Stimulated activated CD4-positive, alpha-beta T cell treated with anti-CD3 and anti-CD28 coated beads, Interleukin-15, amount 100 ng/mL, for 24 hours (primary cell): ENCODE results near the gene SIGLEC10.
"Not testable (repeated sequence)": the region's sequence is repeated elsewhere in the genome, so short reads cannot be mapped to it uniquely, and the experiment has no call there.

Experiments used
- DNase-seq: peaks from one replicate; pipeline ENCODE4 v3.0.0-alpha.2; 2020

SIGLEC10 gene

GRCh38 chr19:51440052-51440451 lies 22.6 kb upstream of the SIGLEC10 start:
- DNase-seq, result no peak

- DNase-seq, result peak; percentile 37
Measured at GRCh38 chr19:51439021-51439465, 21.6 kb upstream of the SIGLEC10 start.

DNA sequence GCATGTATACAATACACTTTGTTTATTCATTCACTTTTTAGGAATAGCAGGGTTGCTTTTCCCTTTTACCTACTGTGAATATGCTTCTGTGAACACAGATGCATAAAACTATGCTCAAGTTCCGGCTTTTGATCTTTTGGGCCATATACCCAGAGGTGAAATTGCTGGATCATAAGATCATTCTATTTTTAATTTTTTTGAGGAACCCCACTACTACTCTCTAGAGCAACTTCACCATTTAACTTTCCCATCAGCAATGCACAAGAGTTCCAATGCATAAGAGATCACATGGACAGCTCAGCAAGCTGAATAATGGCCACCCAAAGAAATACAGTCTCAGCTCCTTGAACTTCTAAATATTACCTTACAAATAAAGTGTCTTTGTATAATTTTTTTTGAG lies 17.0 kb upstream of the SIGLEC10 start:
- no peak for DNase-seq

DNA sequence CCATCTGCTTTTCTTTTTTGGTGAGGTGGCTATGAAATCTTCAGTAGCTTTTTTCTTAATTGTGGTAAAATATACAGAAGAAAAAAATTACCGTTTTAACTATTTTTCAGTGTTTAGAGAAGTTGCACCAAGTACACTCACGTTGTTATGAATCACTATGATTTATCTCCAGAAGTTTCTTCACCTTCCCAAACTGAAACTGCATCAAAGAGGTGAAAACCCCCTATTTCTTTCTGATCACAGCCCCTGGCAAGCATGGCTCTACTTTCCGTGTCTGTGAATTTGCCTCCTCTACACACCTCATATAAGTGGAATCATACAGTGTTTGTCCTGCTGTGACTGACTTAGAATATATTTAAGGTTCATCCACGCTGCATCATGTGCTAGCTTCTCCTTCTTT lies 15.6 kb upstream of the SIGLEC10 start:
- DNase-seq, result no peak

- no peak for DNase-seq
Measured at GRCh38 chr19:51431124-51431523, 13.7 kb upstream of the SIGLEC10 start.

- no peak for DNase-seq
Measured at GRCh38 chr19:51430221-51430620, 12.8 kb upstream of the SIGLEC10 start.

GRCh38 chr19:51427201-51427600 lies 9.8 kb upstream of the SIGLEC10 start:
- no peak for DNase-seq

- peak; percentile 93 for DNase-seq
Measured at GRCh38 chr19:51422053-51422448, 4.6 kb upstream of the SIGLEC10 start.

DNA sequence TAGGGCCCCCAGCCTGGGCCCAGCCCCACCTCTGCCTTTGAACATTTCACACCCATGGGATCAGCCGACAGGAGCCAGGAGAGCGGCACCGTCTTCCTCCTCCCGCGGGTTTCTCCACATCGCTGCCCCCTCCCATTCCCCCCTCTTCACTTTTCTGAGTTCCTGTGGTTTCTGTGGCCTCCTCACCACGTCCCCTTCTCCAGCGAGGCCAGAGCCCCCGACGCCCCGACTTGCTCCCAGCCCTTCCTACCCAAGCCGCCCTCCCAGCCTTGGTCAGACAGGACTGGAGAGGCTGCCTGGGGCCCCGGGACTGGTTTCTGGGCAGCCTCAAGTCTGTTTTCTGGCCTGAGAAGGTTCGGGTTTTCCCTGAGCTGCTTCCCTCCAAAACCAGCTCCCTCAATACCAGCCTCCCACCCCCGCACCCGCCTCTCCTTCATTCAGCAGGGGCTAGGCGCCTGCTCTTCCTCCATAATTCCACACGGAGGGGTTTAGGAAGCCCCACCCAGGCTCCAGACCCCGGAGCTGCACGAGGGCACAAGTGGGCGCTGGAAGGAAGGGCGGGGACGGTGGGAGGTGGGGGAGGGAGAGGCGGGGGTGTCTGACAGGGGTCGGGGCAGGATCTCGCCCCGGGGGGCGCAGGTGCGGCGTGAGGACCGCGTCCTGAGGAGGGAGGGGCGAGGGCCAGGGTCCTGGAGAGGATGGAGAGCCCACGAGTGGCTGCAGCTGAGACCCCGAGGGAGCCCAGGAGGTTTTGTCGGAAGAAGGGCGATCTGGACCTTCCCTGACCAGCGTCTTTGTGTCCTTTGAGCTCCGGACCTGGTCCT lies 4.0 kb upstream of the SIGLEC10 start:
- DNase-seq, result peak; percentile 33

- DNase-seq, result not testable (repeated sequence)
Measured at GRCh38 chr19:51420511-51420910, 3.1 kb upstream of the SIGLEC10 start.

DNA sequence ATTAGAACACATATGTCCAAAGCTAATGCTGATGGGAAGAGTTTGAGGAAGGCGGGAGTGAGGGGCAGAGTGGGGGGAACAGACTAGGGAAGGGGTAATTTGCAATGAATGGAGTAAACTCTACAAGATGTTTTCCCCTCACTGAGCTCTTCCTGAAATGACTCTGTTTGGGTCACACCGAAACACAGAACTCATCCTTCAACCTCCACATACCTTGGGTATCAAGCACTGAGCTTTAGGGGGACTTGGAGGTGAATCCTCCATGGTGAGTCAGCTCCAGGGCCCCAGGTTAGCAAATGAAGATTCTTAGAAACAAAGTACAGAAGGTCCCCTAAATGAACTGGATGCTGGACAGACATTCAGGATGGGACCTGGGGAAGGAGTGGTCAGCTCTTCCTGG lies 1.3 kb upstream of the SIGLEC10 start:
- DNase-seq, result no peak

GRCh38 chr19:51417810-51418157 lies 342 bp upstream of the SIGLEC10 start:
- no peak for DNase-seq

DNA sequence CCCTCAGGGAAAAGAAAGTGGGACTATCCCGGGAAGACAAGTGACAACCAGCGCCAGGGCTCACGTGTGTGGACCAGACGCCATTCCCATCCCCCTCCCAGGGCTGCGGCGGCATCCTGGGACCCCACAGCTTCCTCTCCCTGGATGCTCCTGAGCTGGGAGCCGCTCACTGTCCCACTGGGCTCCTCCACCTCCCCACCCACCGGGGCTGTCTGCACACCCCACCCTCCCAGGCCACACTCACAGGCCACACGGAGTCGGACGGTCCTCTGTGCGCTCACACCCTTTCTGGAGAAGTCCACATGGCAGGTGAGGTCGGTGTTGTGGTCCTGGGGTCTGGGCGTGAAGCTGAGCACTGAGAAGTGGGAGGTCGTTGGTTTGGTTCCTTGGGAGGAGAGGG lies 1.0 kb downstream of the SIGLEC10 start:
- DNase-seq, result not testable (repeated sequence)

GRCh38 chr19:51415187-51415586 lies 2.3 kb downstream of the SIGLEC10 start:
- DNase-seq, result no peak

GRCh38 chr19:51410950-51411748 lies 6.3 kb downstream of the SIGLEC10 start:
- DNase-seq, result no peak

DNA sequence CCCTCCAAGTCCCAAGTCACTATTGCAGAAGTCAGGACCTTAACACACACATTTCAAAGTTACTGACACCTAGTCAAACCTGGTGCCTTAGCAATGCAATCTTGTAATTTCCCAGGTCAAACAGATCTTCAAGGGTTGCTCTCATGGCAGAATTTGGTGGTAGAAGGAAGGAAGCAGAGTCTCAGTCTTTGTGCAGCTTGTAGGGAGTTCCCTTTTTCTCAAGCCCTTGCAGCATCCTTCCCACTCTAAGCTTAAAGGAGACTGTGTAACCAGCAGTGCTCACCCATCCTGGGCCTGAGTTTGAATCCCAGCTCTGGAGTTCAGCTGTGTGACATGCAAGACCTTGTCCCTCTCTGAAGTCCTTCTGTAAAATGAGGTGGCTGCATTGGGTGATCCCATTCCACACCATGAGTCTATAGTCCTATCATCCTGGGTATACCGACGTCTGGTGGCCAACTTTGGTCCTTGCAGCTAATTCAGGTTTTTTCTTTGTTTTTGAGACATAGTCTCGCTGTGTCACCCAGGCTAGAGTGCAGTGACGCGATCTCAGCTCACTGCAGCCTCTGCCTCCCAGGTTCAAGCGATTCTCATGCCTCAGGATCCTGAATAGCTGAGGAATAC lies 9.8 kb downstream of the SIGLEC10 start:
- DNase-seq, result peak; percentile 34

GRCh38 chr19:51402117-51402516 lies 15.3 kb downstream of the SIGLEC10 start:
- DNase-seq, result no peak

- DNase-seq, result not testable (repeated sequence)
Measured at GRCh38 chr19:51399936-51400335, 17.5 kb downstream of the SIGLEC10 start.

- no peak for DNase-seq
Measured at GRCh38 chr19:51399231-51399630, 18.2 kb downstream of the SIGLEC10 start.

DNA sequence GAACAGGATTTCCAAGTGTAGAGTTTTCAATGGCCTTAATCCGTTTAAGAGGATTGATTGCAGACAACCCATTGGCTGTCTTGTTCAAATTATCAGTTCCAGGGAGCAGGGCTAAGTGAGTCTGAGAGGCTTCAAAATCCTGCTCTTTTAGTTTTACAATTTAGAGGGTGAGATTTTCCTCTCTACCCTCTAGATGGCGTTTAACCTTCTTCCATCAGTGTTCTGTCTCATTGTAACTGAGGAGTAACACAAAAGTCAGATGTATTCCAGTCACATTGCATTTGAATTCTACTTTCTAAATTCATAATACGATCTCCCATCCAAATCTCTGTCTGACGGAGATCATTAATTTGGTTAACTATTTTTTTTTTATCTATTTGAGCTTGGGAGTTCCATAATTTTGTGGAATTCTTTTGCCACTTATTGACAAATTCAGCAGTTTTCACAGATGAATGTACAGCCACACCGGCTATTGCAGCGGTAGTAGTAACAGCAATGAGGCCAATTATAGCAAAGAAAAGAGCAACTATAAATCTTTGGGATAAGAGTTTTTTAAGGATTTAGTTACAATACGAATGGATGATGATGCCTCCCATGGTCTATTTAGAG lies 19.2 kb downstream of the SIGLEC10 start:
- no peak for DNase-seq

- DNase-seq, result not testable (repeated sequence)
Measured at GRCh38 chr19:51397453-51397852, 20.0 kb downstream of the SIGLEC10 start.

DNA sequence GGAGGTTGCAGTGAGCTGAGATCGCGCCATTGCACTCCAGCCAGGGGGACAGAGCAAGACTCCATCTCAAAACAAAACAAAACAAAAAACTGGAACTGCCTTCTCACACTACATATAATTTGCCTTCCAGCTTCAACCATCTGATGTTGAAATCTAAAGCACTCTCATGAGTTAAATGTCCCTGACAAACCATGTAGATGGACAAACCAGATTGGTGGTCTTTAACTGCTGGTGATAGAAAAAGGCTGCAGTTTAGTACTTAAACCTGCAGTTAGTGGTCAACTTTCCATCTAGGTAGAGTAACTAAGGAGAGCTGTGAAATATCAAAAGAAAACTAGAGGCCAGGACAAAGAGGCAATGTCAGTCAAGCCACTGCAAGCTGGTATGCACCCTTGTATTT lies 21.3 kb downstream of the SIGLEC10 start:
- DNase-seq, result no peak
